Left hindlimb (tissue), 1 donor: ENCODE results near the gene CBX2.
A peak's percentile ranks its signal among the peaks of the same experiment; 100 is the strongest.

ENCODE experiments used
- DNase-seq: peaks from one replicate; pipeline ENCODE4 v3.0.0-alpha.2; 2018

The CBX2 gene

DNA sequence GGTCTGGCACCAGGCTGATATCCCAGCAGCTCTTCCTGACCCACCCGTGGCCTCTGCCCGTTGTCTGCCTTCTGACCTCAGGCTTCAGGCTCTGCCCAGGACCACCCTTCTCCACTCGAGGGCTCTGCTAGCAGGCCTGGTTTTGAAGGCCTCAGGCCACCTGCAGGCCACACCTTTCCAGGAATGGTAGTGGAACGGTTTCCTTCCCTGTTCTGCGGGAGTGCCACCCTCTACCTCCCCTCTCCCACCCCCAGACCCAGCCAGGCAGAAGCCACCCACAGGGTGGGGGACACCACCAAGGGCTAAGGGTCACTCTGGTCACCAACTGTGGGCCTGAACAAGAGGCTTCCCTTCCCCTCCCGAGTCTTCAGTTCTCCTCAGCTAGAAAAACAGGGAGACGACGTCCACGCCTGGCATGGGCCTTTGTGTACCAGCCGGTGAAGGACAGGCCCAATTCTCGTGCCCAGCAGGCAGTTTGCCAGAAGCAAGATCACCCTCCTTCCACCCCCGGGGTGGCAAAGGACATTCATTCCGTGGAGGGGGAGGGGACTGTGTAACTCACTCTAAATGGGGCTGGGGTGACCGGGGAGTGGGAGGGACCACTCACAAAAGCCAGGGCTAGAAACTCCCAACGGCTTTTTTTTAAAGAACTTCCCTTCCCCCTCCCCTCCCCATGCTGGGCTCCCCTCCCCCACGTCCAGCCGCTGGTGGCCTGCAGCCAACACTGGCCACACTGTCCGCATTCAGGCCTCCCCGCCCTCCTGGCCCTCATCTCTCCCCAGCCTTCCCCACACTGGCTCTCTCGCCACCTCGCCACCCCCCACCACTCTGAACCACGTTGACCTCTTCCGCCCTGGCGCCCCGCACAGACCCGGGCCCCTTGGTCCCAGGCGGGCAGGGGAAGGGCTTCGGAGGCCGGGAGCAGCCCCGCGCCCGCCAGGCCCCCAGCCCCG, 53.6 kb downstream of the CBX2 start:
- peak; percentile 72 for DNase-seq

DNA sequence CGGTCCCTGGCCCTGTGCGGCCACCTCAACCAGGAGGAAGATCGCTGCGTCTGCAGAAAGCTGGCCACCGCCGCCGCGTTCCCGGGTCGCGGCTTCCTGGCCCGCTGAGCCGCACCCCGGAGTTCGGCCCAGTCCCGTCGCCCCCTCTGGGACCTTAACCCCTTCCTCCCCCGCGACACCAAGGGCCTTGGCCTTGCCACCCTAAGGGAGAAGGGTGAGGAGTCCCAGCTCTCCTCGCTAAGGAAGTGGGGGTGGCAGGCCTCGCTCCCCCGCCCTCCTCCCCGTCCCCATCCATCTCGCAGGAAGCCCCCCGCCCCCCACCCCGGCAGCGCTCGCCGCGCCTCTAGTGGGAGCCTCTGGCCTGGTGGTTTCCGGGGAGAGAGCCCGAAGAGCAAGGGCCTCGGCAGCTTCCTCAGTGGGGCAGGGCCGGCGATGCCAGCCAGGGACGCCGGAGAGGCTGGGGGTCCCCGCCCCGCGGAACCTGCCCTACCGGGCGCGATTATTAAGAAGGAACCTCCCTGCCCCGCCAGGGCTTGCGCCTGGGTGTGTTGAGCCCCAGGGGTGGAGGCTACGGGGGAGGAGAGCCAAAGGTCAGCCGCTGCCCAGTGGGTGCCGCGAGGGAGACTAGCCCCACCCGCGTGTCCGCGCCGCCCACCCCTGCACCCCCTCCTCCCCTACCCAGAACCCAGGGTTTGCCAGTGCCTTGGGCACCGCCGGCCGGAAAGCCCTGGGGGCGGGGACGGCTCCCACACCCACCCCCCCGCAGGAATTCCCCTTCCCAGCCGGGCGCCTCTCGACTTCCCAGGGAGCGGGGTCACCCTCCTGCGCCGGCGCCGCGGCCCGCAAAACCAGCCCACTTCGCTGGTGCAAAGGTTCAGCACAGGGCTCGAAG, 54.5 kb downstream of the CBX2 start:
- peak; percentile 59 for DNase-seq

DNA sequence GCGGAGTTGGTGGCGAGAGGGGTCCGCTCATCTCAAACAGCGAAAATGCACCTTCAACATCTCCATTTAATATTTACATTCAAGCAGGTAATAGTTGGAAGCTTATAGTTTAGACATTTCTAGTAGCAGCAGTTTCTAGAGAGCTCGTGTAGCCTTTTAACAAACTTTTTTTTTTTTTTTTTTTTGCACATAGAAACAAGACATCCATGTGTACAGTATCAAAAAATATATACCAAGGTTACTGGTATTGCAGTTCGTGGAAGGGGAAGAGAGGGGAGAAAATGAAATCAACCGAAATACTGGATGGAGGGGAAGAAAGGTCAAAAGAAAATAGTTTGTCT, 55.1 kb downstream of the CBX2 start:
- DNase-seq: no peak

DNA sequence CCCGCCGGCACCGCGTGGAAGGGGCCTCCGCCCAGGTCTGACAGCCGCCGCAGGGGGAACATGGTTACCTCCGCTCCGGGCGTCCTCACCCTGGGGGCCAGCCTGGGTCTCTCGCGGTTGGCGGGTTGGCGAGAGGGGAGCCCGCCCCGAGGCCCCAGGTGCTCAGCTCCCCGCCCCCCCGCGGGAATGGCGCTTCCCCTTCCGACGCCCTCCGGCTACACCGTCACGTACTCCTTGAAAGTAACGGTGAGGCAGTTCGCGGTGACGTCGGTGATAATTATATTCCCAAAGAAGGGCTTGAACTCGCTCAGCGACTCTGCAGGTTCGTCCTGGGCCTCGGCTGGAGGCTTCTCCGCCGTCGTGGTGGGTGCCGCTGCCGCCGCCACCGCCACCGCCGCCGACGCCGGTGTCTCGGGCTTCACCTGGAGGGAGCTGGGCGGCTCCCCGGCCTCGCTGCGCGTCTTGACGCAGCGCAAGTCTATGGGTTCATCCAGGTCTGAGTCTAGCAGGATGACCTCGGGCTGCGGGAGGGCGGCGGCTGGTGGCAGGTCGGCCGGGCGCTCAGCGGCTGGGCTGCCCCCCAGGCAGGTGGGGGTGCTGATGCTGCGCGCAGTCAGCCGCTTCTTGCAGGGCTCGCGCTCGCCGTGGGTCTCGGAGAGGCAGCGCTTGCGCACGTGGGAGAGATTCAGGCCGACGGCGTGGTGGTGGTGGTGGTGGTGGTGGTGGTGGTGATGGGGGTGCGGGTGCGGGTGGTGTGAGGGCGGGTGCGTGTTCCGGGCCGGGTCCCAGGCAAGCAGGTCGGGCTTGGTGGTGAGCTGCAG, 56.0 kb downstream of the CBX2 start:
- no peak for DNase-seq

DNA sequence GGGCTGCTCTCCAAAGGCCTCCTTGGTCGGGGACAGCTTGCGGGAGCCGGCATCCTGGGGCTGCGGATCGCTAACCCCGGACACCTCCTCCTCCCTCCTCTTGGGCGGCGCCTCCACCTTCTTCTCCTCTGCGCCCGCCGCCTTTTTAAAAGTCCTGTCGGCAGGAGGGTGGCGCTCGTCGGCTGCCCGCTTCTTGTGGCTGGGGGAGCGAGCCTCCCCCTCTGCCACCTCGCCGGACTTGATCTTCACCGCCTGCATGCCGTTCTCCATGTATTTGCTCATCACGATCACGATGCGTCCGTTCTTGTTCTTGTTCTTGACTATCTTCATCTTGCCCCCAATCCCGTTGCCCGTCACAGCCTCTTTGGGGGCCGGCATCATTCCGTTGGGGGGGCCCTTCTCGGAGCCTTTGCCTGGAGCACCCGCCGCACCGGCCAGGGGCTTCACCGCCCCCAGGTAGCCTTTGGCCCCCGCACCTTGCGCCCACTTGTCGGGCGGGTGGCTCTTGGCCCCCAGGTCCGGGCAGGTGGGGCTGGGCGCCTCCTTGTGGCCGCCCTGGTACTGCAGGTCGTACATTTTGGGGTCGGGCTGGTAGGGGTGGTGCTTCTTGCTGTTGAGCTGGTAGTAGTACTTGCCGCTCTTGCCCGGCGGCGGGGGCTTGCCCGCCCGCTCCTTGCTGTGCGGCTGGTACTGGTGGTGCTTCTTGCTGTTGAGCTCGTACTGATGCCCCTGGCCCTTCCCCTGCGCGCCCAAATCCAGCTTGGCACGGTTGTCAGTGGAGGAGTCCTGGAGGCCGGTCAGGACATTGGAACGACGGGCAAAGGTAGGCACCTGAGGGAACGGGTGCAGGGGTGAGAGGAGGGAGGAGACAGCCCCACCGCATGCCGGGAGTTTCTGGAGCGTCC, 56.9 kb downstream of the CBX2 start:
- peak; percentile 46 for DNase-seq

DNA sequence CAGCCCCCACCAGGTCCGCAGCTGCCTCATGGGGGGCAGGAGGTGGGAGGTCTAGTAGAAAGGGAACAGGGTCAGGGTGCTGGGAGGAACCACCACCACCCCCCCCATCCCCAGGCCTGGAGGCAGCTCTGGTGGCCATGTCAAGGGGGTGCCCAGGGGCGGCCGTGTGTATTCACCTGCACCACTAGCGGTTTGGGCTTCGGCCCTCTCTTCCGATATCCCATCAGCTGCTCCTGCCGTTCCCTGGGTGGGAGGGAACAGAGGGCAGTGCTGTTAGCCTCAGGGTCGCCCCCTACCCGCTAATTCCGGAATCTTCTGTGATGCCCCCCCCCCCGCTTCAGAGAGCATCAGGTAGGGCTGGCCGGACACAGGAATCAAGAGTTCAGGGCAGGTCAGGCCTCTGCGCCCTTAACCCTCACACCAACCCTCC, 57.5 kb downstream of the CBX2 start:
- no peak for DNase-seq

DNA sequence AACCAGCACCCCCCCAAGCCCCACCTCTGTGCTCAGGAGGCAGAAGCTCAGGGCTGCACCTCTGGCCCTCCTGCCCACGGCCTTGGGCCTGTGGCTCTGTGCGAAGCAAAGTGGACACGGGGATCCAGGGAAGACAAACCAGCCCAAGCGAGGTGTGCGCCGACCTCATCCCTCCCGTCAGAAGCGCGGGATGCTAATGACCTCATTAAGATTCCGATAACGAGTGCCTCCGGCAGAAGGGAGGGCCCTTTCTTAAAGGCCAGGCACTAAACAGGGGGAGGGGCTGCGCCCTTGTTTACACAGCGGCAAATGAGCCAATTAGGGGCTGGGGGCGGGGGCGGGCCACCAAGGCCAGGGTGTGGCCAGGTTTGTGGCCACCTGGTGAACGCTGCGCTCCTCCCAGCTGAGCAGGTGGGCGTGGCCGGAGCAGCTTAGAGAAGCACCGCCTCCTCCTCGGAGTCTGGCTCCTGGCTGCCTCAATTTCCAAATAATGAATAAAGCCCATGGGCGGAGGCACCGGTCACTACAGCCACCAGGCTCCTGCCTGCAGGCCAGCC, 58.1 kb downstream of the CBX2 start:
- DNase-seq: no peak

DNA sequence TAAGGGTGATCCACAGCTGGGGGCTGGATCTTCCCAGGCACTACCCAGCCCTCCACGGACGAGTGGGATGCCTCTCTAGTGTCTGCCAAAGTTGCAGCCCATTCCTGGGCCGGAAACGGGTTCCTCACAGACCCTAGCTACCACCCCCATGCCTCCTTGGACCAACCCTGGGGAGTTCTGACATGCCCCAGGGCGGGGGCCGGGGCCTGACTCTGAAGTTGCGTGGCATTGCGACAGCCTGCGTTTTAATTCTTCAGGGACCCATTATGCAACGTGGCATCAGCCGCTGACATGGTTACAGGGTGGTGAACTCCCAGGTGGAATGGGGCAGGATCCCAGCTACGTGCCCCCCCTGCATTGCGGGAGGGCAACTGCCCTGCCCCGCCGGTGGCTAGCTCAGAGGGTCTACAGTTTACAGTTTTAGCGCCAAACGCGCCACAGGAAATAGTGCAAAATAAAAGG, 58.6 kb downstream of the CBX2 start:
- DNase-seq: no peak

DNA sequence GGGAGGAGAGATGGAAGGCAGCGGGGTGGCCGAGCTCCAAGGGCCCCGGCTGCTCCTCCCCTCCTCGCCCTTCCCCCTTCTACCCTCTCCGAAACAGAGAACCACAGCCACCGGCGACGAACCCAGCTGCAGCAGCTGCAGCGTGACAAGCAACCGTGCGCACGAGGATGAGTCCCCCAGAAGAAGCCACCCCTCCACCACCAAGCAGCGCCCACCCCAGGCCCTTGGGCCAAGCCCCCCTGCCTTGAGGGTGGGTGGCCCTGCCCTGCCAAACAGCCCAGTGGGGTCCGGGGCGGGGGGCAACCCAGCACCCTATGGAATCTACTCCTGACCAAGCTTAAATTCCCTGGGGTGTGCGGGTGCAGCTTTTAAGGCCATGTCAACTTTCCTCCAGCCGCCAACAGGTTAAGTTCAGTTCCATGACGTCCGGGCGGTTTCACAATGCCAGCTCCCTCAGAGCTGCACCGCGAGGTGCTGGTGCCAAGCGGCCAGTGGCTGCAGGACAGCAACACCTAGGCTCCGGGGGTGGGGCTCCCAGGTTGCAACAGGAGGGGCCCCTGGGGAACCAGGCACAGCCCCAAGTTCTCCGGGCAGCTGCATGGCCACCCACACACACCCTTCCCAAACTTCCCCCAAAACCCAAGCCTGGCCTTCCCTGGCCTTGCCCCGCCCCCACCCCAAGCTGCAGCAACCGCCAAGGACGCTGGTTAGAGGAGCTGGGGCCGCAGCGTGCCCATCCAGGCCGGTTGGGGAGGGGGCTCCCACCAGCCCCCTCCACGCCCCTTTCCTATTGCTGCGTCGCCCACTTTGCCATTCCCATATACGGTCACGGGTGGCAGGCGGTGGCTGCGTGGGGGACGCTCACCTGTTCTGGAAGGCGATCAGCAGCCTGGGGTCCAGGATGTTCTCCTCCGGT, 59.3 kb downstream of the CBX2 start:
- DNase-seq: peak; percentile 61
